Endothelial cell of umbilical vein (primary cell): ENCODE results near the gene CFAP141. TPM values are rescaled to one million over a fixed set of nuclear protein-coding genes. Genes with fewer than 3 reads are reported as not detected.

Source experiments
- BruUV-seq: library from RNA; stranded (reverse); fragments of 400-500 nt; replicated peaks from 2 replicates; lab custom pipeline; 2021; lab: Mats Ljungman, UMichigan
- CTCF ChIA-PET: fragments of 300-600, 350-600 bp; sonication (Branson Sonifier 250); formaldehyde crosslinking; loops from one replicate; lab custom pipeline; 2021; ENCODE audit warnings: antibody characterized with exemption, inconsistent platforms; lab: Charles Lee
- POLR2A ChIA-PET: fragments of 300-600, 350-600 bp; sonication (Branson Sonifier 250); formaldehyde crosslinking; loops from one replicate; lab custom pipeline; 2021; ENCODE audit warnings: antibody characterized with exemption, inconsistent platforms; lab: Charles Lee
- DNase-seq: peaks from one replicate; pipeline ENCODE4 v3.0.0-alpha.2; 2011; ENCODE audit warnings: low read depth, low spot score
- FAIRE-seq: peaks from 2 replicates; lab custom pipeline; 2011; peaks lifted over from hg19 to GRCh38; lab: Jason Lieb, UNC
- H2AFZ ChIP-seq: 2 replicates; pipeline ENCODE4 v1.6.0; 2012; ENCODE audit warnings: low read depth, low read length, control low read depth, inconsistent platforms
- H3K27ac ChIP-seq: 2 replicates; pipeline ENCODE4 v1.5.1; 2011; ENCODE audit warnings: low read depth, mild to moderate bottlenecking, control low read depth, low read length, moderate library complexity; ENCODE audit not compliant: insufficient read depth
- H3K27me3 ChIP-seq, 2 experiments: 2 replicates each; pipeline versions ENCODE4 v1.6.0 to v1.6.1; 2011; ENCODE audit warnings: low read length in 2 of 2, mixed read lengths in 1 of 2; ENCODE audit not compliant: control insufficient read depth in 2 of 2, insufficient read depth in 2 of 2
- H3K36me3 ChIP-seq, 2 experiments: 2 replicates in 1 of 2; 3 replicates in 1 of 2; pipeline ENCODE4 v1.5.1; 2011; ENCODE audit warnings: low read length in 2 of 2, mild to moderate bottlenecking in 1 of 2, moderate library complexity in 1 of 2; ENCODE audit not compliant: control insufficient read depth in 2 of 2, insufficient read depth in 2 of 2; ENCODE audit errors: extremely low read depth in 1 of 2
- H3K4me1 ChIP-seq: 3 replicates; pipeline ENCODE4 v1.5.1; 2011; ENCODE audit warnings: mild to moderate bottlenecking, low read length; ENCODE audit not compliant: control insufficient read depth, insufficient read depth; ENCODE audit errors: extremely low read depth
- H3K4me2 ChIP-seq: 2 replicates; pipeline ENCODE4 v1.6.1; 2011; ENCODE audit warnings: low read length, control low read depth, mixed read lengths; ENCODE audit not compliant: insufficient read depth
- H3K4me3 ChIP-seq, 3 experiments: fragments of 200-600 bp in 1 of 3; sonication (generic), shearing (Covaris generic) in 1 of 3; replicated peaks in 1 of 3; 2 replicates each; pipeline ENCODE4 v1.5.1; 2011 to 2016; ENCODE audit warnings: control low read depth in 3 of 3, low read length in 3 of 3, mild to moderate bottlenecking in 2 of 3, inconsistent platforms in 1 of 3, low read depth in 1 of 3, moderate library complexity in 1 of 3; ENCODE audit not compliant: insufficient read depth in 1 of 3
- H3K79me2 ChIP-seq: 2 replicates; pipeline ENCODE4 v1.6.0; 2012; ENCODE audit warnings: low read length, inconsistent platforms; ENCODE audit not compliant: control insufficient read depth, insufficient read depth
- H3K9ac ChIP-seq: replicated peaks from 2 replicates; pipeline ENCODE3; 2011; ENCODE audit warnings: low read length, control low read depth; ENCODE audit not compliant: insufficient read depth; ENCODE audit errors: extremely low read depth
- H3K9me1 ChIP-seq: replicated peaks from 3 replicates; pipeline ENCODE4 v1.6.0; 2011; ENCODE audit warnings: mild to moderate bottlenecking, low read length; ENCODE audit not compliant: control insufficient read depth, insufficient read depth; ENCODE audit errors: extremely low read depth
- H3K9me3 ChIP-seq: replicated peaks from 2 replicates; pipeline ENCODE4 v1.5.1; 2012; ENCODE audit warnings: low read length, inconsistent platforms; ENCODE audit not compliant: control insufficient read depth, insufficient read depth
- H4K20me1 ChIP-seq: replicated peaks from 2 replicates; pipeline ENCODE3; 2011; ENCODE audit warnings: mild to moderate bottlenecking, low read length; ENCODE audit not compliant: control insufficient read depth, insufficient read depth; ENCODE audit errors: extremely low read depth
- EZH2 ChIP-seq: IDR thresholded peaks from 2 replicates; pipeline ENCODE4 v1.6.1; 2012; ENCODE audit warnings: borderline replicate concordance, low read depth, mild to moderate bottlenecking, moderate library complexity, low read length, inconsistent platforms; ENCODE audit not compliant: severe bottlenecking
- FOS ChIP-seq: IDR thresholded peaks from 2 replicates; pipeline ENCODE4 v1.6.1; 2011; ENCODE audit warnings: mild to moderate bottlenecking, low read length, moderate library complexity, borderline replicate concordance; ENCODE audit not compliant: insufficient read depth
- GATA2 ChIP-seq: IDR thresholded peaks from 2 replicates; pipeline ENCODE4 v1.7.0; 2011; ENCODE audit warnings: low read depth, mild to moderate bottlenecking, moderate library complexity, mixed read lengths, low read length; ENCODE audit not compliant: insufficient read length, insufficient read depth
- JUN ChIP-seq: IDR thresholded peaks from 2 replicates; pipeline ENCODE4 v1.6.1; 2011; ENCODE audit warnings: borderline replicate concordance, low read depth; ENCODE audit not compliant: insufficient read length, insufficient read depth
- MYC ChIP-seq: IDR thresholded peaks from one replicate; pipeline ENCODE4 v1.6.1; 2011; ENCODE audit warnings: mild to moderate bottlenecking, low read depth, low read length
- POLR2A ChIP-seq: IDR thresholded peaks from 2 replicates; pipeline ENCODE4 v1.6.1; 2012; ENCODE audit warnings: low read depth, mild to moderate bottlenecking, control low read depth, low read length
- POLR2AphosphoS5 ChIP-seq: IDR thresholded peaks from 2 replicates; pipeline ENCODE4 v1.6.1; 2012; ENCODE audit warnings: low read depth, mild to moderate bottlenecking, control low read depth, low read length, moderate library complexity; ENCODE audit not compliant: insufficient read depth
- dilution Hi-C: fragments of 300-500 bp; cut with MboI; formaldehyde crosslinking; loops from one replicate; pipeline ENCODE4 v1.15.0; 2019; ENCODE audit warnings: low sequenced_read_pairs; ENCODE audit not compliant: extremely low pct_ligation_motif_present
- intact Hi-C: fragments of 100-400 bp; cut with micrococcal nuclease; formaldehyde crosslinking; loops from one replicate; pipeline ENCODE4 v1.10.0; 2022
- polyA plus RNA-seq, 4 experiments: library from polyadenylated mRNA; depleted of rRNA in 3 of 4; stranded (reverse) in 3 of 4; unstranded in 1 of 4; fragments of >200 nt; gene quantifications; 2 replicates each; pipeline versions ENCODE4 v1.2.1 to v1.2.3, GENCODE V29; 2011 to 2012; ENCODE audit warnings: missing spikeins in 1 of 4
- total RNA-seq: library from RNA; stranded (reverse); gene quantifications from 2 replicates; pipeline ENCODE4 v1.2.3, GENCODE V29; 2021
- TF ChIP-seq, protein P1 (sequence below), 2 donors: IDR thresholded peaks; 1 replicate in 1 of 2; 2 replicates in 1 of 2; pipeline ENCODE4 v1.5.1; 2011; ENCODE audit warnings: low read length in 2 of 2, mild to moderate bottlenecking in 2 of 2, moderate library complexity in 2 of 2, control low read depth in 1 of 2, inconsistent platforms in 1 of 2, low read depth in 1 of 2; ENCODE audit not compliant: insufficient read depth in 1 of 2; ENCODE audit errors: extremely low read depth in 1 of 2
- TF ChIP-seq, protein P2 (sequence below): IDR thresholded peaks from 2 replicates; pipeline ENCODE4 v1.6.1; 2011; ENCODE audit not compliant: insufficient read depth, insufficient read length

CFAP141 gene
- total and polyA plus RNA-seq, 2 donors (not counting 3 experiments of a cell fraction or from before 2014, with no cell fraction given) = not detected

DNA sequence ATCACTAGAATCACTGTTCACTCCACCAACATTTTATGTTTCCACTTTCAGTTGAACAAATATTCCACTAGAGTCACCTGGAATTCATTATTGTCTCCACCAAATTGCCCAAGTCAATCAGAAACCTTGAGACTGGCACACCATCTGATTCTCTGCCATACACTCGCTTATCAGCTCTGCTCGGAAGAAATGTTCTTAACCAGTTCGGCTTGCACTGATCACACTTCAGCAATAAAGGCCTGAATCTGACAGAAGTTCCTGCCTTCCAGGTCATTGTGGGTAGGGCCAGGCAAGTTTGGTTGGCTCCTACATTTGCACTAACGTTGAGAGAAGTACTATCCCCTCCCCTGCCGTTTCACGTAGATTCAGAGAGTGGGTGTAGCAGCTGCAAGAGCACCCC lies 24.2 kb downstream of the CFAP141 start:
- Histone ChIP-seq H3K79me2 (peaks cover 60% of the 10 kb centered on the region), H3K27ac (peak overlapping the region; percentile 64), H3K4me1 (peaks cover 44% of the 10 kb centered on the region), H3K9me3 (no peaks in the 10 kb centered on the region), H3K4me2 (peak overlapping the region; percentile 96), H3K4me3 (peak overlapping the region; percentile 87 to 99 (median 93)), H4K20me1 (peaks cover 4% of the 10 kb centered on the region), H3K36me3 (peaks cover 0 to 13% of the 10 kb centered on the region in 2 experiments), H3K9ac (peak overlapping the region; percentile 84), H3K9me1 (no peaks in the 10 kb centered on the region), H2AFZ (no peak overlapping the region), H3K27me3 (no peaks in the 10 kb centered on the region)
- no peak for FAIRE-seq
- TSS peak; percentile 27 for BruUV-seq
- TF ChIP-seq, protein P1, sequence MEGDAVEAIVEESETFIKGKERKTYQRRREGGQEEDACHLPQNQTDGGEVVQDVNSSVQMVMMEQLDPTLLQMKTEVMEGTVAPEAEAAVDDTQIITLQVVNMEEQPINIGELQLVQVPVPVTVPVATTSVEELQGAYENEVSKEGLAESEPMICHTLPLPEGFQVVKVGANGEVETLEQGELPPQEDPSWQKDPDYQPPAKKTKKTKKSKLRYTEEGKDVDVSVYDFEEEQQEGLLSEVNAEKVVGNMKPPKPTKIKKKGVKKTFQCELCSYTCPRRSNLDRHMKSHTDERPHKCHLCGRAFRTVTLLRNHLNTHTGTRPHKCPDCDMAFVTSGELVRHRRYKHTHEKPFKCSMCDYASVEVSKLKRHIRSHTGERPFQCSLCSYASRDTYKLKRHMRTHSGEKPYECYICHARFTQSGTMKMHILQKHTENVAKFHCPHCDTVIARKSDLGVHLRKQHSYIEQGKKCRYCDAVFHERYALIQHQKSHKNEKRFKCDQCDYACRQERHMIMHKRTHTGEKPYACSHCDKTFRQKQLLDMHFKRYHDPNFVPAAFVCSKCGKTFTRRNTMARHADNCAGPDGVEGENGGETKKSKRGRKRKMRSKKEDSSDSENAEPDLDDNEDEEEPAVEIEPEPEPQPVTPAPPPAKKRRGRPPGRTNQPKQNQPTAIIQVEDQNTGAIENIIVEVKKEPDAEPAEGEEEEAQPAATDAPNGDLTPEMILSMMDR (IDR thresholded peaks at IDR 0.05; ENCODE audit: extremely low read depth in 1 of 2, insufficient read depth in 1 of 2, low read depth in 1 of 2, low read length in 2 of 2) = no peak
- TF ChIP-seq EZH2 (no peak), POLR2A (no peak), GATA2 (no peak), MYC (no peak), POLR2AphosphoS5 (no peak), JUN (no peak), FOS (no peak)
- TF ChIP-seq, protein P2, sequence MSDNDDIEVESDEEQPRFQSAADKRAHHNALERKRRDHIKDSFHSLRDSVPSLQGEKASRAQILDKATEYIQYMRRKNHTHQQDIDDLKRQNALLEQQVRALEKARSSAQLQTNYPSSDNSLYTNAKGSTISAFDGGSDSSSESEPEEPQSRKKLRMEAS = no peak
- intact Hi-C loops = loop anchor here (1.0 to 5.0 kb wide), 3 partner anchors 38 to 190 kb away; partner anchors contain the start of genes ATP8B2, RPS27 and UBAP2L
- ChIA-PET CTCF (interaction anchor here (0.8 to 1.3 kb wide), 4 partner anchors 14 to 153 kb away, joined by 3 to 8 read pairs (median 4); no protein-coding TSS in a partner anchor), POLR2A (interaction anchor here (0.8 to 0.9 kb wide), 2 partner anchors 10 to 38 kb away, joined by 3 to 5 read pairs; partner anchors contain the start of genes TPM3 and UBAP2L)
- no peak for DNase-seq
- dilution Hi-C loops = no loop called here
